Fibroblast of mammary gland (primary cell): ENCODE data around the gene PDE7B.

Experiments used
- DNase-seq: peaks from one replicate; pipeline ENCODE4 v3.0.0-alpha.2; 2010; ENCODE audit warnings: low read depth
- H3K4me3 ChIP-seq: 2 replicates; pipeline ENCODE4 v1.5.1; 2011; ENCODE audit warnings: low read depth, mild to moderate bottlenecking, low read length, moderate library complexity; ENCODE audit not compliant: control insufficient read depth
- TF ChIP-seq, protein P1 (sequence below): conservative IDR thresholded peaks from 2 replicates; pipeline ENCODE4 v1.5.1; 2011; ENCODE audit warnings: low read depth, low read length, inconsistent platforms; ENCODE audit not compliant: control insufficient read depth, insufficient read depth

PDE7B gene

GRCh38 chr6:135955099-135955498 lies 103.6 kb downstream of the PDE7B start:
- TF ChIP-seq, protein P1, sequence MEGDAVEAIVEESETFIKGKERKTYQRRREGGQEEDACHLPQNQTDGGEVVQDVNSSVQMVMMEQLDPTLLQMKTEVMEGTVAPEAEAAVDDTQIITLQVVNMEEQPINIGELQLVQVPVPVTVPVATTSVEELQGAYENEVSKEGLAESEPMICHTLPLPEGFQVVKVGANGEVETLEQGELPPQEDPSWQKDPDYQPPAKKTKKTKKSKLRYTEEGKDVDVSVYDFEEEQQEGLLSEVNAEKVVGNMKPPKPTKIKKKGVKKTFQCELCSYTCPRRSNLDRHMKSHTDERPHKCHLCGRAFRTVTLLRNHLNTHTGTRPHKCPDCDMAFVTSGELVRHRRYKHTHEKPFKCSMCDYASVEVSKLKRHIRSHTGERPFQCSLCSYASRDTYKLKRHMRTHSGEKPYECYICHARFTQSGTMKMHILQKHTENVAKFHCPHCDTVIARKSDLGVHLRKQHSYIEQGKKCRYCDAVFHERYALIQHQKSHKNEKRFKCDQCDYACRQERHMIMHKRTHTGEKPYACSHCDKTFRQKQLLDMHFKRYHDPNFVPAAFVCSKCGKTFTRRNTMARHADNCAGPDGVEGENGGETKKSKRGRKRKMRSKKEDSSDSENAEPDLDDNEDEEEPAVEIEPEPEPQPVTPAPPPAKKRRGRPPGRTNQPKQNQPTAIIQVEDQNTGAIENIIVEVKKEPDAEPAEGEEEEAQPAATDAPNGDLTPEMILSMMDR: no peak
- DNase-seq: no peak
- H3K4me3 ChIP-seq: no peak overlapping the region

- H3K4me3 ChIP-seq: no peak overlapping the region
- TF ChIP-seq, protein P1: no peak
- peak; percentile 69 for DNase-seq
Measured at GRCh38 chr6:135962731-135963130, 111.2 kb downstream of the PDE7B start.

DNA sequence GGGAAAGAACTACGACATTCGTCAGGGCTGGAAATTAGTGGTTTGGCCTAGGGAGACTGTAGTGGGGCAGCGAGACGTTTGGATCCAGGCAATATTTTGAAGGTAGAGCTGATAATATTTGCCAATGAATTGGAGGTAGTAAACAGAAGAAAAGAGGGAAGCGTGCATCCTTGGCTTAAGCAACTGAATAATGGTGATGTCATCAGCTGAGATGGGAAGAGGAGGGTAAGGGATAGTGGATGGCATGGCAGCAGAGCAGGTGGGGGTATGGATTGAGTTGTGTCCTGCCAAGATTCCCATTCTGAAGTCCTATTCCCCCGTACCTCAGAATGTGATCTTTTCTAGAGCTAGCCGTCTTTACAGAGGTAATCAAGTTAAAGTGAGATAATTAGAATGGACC lies 119.2 kb downstream of the PDE7B start:
- H3K4me3 ChIP-seq: no peak overlapping the region
- DNase-seq: no peak
- TF ChIP-seq, protein P1: no peak

- TF ChIP-seq, protein P1: no peak
- no peak for DNase-seq
- H3K4me3 ChIP-seq: no peak overlapping the region
Measured at GRCh38 chr6:135971351-135971750, 119.8 kb downstream of the PDE7B start.

GRCh38 chr6:135972150-135972549 lies 120.6 kb downstream of the PDE7B start:
- DNase-seq: peak; percentile 46
- H3K4me3 ChIP-seq: no peak overlapping the region
- TF ChIP-seq, protein P1: no peak

DNA sequence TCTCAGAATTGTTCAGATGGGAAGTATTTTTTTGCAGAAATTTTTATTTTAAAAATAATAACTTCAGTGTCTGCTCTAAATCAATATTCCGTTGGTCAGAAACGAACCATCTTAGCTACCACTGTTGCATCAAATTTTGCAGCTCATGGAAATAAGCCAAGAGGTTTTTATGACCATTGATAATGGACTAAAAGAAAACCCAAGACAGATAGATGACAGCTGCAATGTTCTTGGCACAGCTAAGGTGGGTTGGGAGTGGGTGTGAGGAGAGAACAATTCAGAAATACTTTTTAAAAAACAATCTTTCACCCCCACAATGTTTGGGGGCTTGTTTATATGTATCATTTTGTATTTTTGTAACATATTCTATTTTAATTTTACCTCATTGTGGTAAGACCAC lies 121.1 kb downstream of the PDE7B start:
- no peak overlapping the region for H3K4me3 ChIP-seq
- DNase-seq: no peak

GRCh38 chr6:135974426-135974825 lies 122.9 kb downstream of the PDE7B start:
- TF ChIP-seq, protein P1: no peak
- no peak for DNase-seq

More for the DNA sequence above, 121.1 kb downstream of the PDE7B start:
- TF ChIP-seq, protein P1: no peak

More at GRCh38 chr6:135974426-135974825, 122.9 kb downstream of the PDE7B start:
- H3K4me3 ChIP-seq: no peak overlapping the region
